Right lobe of liver (tissue), 4 donors: ENCODE results near the gene SPATS2L.

Experiments used
- CTCF ChIP-seq, 4 donors: fragments of 200-600 bp in 3 of 4; fragments of 450-650 bp in 1 of 4; IDR thresholded peaks; one replicate each; pipeline versions ENCODE4 v1.5.1 to v1.8.0; 2016 to 2022; ENCODE audit warnings: antibody characterized with exemption in 4 of 4, mild to moderate bottlenecking in 2 of 4
- POLR2A ChIP-seq: fragments of 450-650 bp; IDR thresholded peaks from one replicate; pipeline ENCODE4 v1.6.1; 2017; ENCODE audit warnings: antibody characterized with exemption, mild to moderate bottlenecking
- donor health status: DM: no; HTN: no; CAD: no.
- donor health status: DM: no; HTN: no; CAD: no.
- donor health status: DM: no; HTN: yes; CAD: no.

GRCh38 chr2:200411831-200412230 is 105.3 kb downstream of the SPATS2L start:
- TF ChIP-seq POLR2A (no peak), CTCF (IDR thresholded peaks at IDR 0.05) (no peak)
